SK-N-SH treated with all-trans-retinoic acid at 6 μM for 48 hours (cell line): ENCODE results near the gene ANTXR2.
A peak's percentile ranks its signal among the peaks of the same experiment; 100 is the strongest.

Experiments used
- ATAC-seq: fragments of 200-7000 bp; cut with Tn5 transposase; 3 replicates; pipeline ENCODE4 v1.9.1; 2020; ENCODE audit warnings: mild to moderate bottlenecking, moderate library complexity
- ARNTL ChIP-seq: fragments of 450-650 bp; formaldehyde crosslinking; IDR thresholded peaks from 2 replicates; pipeline ENCODE4 v1.5.0; 2020; ENCODE audit warnings: low read depth, mild to moderate bottlenecking, moderate library complexity, borderline replicate concordance
- ESRRG ChIP-seq: fragments of 250-450 bp; sonication (Bioruptor Pico); IDR thresholded peaks from 2 replicates; pipeline ENCODE4 v1.6.1; 2021; ENCODE audit warnings: mild to moderate bottlenecking
- GLIS3 ChIP-seq: fragments of 250-450 bp; sonication (Bioruptor Pico); IDR thresholded peaks from 2 replicates; pipeline ENCODE4 v1.5.0; 2020; ENCODE audit warnings: mild to moderate bottlenecking, moderate library complexity
- ISL1 ChIP-seq: fragments of 250-450 bp; sonication (Bioruptor Pico); IDR thresholded peaks from 2 replicates; pipeline ENCODE4 v2.1.2; 2022; ENCODE audit warnings: mild to moderate bottlenecking, moderate library complexity
- PATZ1 ChIP-seq: fragments of 250-450 bp; sonication (Bioruptor Pico); IDR thresholded peaks from 2 replicates; pipeline ENCODE4 v1.8.0; 2020; ENCODE audit warnings: mild to moderate bottlenecking, moderate library complexity, borderline replicate concordance
- POU6F1 ChIP-seq: fragments of 250-450 bp; sonication (Bioruptor Pico); IDR thresholded peaks from 2 replicates; pipeline ENCODE4 v1.8.0; 2021; ENCODE audit warnings: low read depth, mild to moderate bottlenecking, moderate library complexity, borderline replicate concordance
- PPARA ChIP-seq: fragments of 250-450 bp; sonication (Bioruptor Pico); IDR thresholded peaks from 2 replicates; pipeline ENCODE4 v1.5.0; 2020; ENCODE audit warnings: mild to moderate bottlenecking, borderline replicate concordance
- RARB ChIP-seq: fragments of 250-450 bp; sonication (Bioruptor Pico); IDR thresholded peaks from 2 replicates; pipeline ENCODE4 v1.8.0; 2021; ENCODE audit warnings: mild to moderate bottlenecking, moderate library complexity
- SNAI2 ChIP-seq: fragments of 250-450 bp; sonication (Bioruptor Pico); IDR thresholded peaks from 2 replicates; pipeline ENCODE4 v1.5.0; 2020; ENCODE audit warnings: mild to moderate bottlenecking, moderate library complexity
- TCF4 ChIP-seq: fragments of 250-450 bp; sonication (Bioruptor Pico); IDR thresholded peaks from 2 replicates; pipeline ENCODE4 v1.8.0; 2021; ENCODE audit warnings: mild to moderate bottlenecking, moderate library complexity, borderline replicate concordance
- TOX ChIP-seq: fragments of 250-450 bp; sonication (Bioruptor Pico); IDR thresholded peaks from 2 replicates; pipeline ENCODE4 v1.8.0; 2021; ENCODE audit warnings: mild to moderate bottlenecking, moderate library complexity, borderline replicate concordance
- ZC3H10 ChIP-seq: fragments of 250-450 bp; sonication (Bioruptor Pico); IDR thresholded peaks from 2 replicates; pipeline ENCODE4 v1.5.1; 2021; ENCODE audit warnings: mild to moderate bottlenecking, moderate library complexity
- ZFP3 ChIP-seq: fragments of 250-450 bp; sonication (Bioruptor Pico); IDR thresholded peaks from 2 replicates; pipeline ENCODE4 v1.5.0; 2020; ENCODE audit warnings: mild to moderate bottlenecking, moderate library complexity
- ZFP30 ChIP-seq: fragments of 450-650 bp; formaldehyde crosslinking; IDR thresholded peaks from 2 replicates; pipeline ENCODE4 v1.5.0; 2022; ENCODE audit warnings: mild to moderate bottlenecking, moderate library complexity
- ZNF565 ChIP-seq: fragments of 450-650 bp; formaldehyde crosslinking; conservative IDR thresholded peaks from 2 replicates; pipeline ENCODE4 v1.5.0; 2020; ENCODE audit warnings: low read depth, mild to moderate bottlenecking, moderate library complexity
- ZNF8 ChIP-seq: fragments of 450-650 bp; formaldehyde crosslinking; IDR thresholded peaks from 2 replicates; pipeline ENCODE4 v1.5.0; 2020; ENCODE audit warnings: mild to moderate bottlenecking, moderate library complexity
- TF ChIP-seq, protein P1 (sequence below): fragments of 250-450 bp; sonication (Bioruptor Pico); IDR thresholded peaks from 2 replicates; pipeline ENCODE4 v1.5.1; 2020; ENCODE audit warnings: low read depth, mild to moderate bottlenecking, moderate library complexity
- TF ChIP-seq, protein P2 (sequence below): fragments of 250-450 bp; sonication (Bioruptor Pico); IDR thresholded peaks from 2 replicates; pipeline ENCODE4 v1.5.0; 2020; ENCODE audit warnings: mild to moderate bottlenecking, moderate library complexity
- TF ChIP-seq, protein P3 (sequence below): fragments of 250-450 bp; sonication (Bioruptor Pico); IDR thresholded peaks from 2 replicates; pipeline ENCODE4 v1.5.1; 2021; ENCODE audit warnings: mild to moderate bottlenecking, moderate library complexity

Gene ANTXR2

GRCh38 chr4:80008351-80008750, 64.7 kb downstream of the ANTXR2 start:
- ATAC-seq, result no peak
- TF ChIP-seq, protein P1, sequence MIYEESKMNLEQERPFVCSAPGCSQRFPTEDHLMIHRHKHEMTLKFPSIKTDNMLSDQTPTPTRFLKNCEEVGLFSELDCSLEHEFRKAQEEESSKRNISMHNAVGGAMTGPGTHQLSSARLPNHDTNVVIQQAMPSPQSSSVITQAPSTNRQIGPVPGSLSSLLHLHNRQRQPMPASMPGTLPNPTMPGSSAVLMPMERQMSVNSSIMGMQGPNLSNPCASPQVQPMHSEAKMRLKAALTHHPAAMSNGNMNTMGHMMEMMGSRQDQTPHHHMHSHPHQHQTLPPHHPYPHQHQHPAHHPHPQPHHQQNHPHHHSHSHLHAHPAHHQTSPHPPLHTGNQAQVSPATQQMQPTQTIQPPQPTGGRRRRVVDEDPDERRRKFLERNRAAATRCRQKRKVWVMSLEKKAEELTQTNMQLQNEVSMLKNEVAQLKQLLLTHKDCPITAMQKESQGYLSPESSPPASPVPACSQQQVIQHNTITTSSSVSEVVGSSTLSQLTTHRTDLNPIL (CRISPR knock-in tag), result no peak
- no peak for TF ChIP-seq GLIS3
- TF ChIP-seq PATZ1 (CRISPR knock-in tag), result no peak
- no peak for TF ChIP-seq TCF4 (CRISPR knock-in tag)
- no peak for TF ChIP-seq ESRRG (CRISPR knock-in tag)
- TF ChIP-seq SNAI2 (CRISPR knock-in tag), result no peak
- no peak for TF ChIP-seq ZNF565 (CRISPR knock-in tag)
- no peak for TF ChIP-seq ARNTL (CRISPR knock-in tag)
- TF ChIP-seq, protein P2, sequence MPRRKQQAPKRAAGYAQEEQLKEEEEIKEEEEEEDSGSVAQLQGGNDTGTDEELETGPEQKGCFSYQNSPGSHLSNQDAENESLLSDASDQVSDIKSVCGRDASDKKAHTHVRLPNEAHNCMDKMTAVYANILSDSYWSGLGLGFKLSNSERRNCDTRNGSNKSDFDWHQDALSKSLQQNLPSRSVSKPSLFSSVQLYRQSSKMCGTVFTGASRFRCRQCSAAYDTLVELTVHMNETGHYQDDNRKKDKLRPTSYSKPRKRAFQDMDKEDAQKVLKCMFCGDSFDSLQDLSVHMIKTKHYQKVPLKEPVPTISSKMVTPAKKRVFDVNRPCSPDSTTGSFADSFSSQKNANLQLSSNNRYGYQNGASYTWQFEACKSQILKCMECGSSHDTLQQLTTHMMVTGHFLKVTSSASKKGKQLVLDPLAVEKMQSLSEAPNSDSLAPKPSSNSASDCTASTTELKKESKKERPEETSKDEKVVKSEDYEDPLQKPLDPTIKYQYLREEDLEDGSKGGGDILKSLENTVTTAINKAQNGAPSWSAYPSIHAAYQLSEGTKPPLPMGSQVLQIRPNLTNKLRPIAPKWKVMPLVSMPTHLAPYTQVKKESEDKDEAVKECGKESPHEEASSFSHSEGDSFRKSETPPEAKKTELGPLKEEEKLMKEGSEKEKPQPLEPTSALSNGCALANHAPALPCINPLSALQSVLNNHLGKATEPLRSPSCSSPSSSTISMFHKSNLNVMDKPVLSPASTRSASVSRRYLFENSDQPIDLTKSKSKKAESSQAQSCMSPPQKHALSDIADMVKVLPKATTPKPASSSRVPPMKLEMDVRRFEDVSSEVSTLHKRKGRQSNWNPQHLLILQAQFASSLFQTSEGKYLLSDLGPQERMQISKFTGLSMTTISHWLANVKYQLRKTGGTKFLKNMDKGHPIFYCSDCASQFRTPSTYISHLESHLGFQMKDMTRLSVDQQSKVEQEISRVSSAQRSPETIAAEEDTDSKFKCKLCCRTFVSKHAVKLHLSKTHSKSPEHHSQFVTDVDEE (CRISPR knock-in tag), result no peak
- no peak for TF ChIP-seq ZC3H10
- TF ChIP-seq TOX (CRISPR knock-in tag), result no peak
- no peak for TF ChIP-seq POU6F1
- TF ChIP-seq RARB (CRISPR knock-in tag), result no peak
- no peak for TF ChIP-seq ZFP30 (CRISPR knock-in tag)
- no peak for TF ChIP-seq ISL1
- TF ChIP-seq, protein P3, sequence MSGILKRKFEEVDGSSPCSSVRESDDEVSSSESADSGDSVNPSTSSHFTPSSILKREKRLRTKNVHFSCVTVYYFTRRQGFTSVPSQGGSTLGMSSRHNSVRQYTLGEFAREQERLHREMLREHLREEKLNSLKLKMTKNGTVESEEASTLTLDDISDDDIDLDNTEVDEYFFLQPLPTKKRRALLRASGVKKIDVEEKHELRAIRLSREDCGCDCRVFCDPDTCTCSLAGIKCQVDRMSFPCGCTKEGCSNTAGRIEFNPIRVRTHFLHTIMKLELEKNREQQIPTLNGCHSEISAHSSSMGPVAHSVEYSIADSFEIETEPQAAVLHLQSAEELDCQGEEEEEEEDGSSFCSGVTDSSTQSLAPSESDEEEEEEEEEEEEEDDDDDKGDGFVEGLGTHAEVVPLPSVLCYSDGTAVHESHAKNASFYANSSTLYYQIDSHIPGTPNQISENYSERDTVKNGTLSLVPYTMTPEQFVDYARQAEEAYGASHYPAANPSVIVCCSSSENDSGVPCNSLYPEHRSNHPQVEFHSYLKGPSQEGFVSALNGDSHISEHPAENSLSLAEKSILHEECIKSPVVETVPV, result no peak

- no peak for ATAC-seq
Measured at GRCh38 chr4:80007745-80008149, 65.3 kb downstream of the ANTXR2 start.

DNA sequence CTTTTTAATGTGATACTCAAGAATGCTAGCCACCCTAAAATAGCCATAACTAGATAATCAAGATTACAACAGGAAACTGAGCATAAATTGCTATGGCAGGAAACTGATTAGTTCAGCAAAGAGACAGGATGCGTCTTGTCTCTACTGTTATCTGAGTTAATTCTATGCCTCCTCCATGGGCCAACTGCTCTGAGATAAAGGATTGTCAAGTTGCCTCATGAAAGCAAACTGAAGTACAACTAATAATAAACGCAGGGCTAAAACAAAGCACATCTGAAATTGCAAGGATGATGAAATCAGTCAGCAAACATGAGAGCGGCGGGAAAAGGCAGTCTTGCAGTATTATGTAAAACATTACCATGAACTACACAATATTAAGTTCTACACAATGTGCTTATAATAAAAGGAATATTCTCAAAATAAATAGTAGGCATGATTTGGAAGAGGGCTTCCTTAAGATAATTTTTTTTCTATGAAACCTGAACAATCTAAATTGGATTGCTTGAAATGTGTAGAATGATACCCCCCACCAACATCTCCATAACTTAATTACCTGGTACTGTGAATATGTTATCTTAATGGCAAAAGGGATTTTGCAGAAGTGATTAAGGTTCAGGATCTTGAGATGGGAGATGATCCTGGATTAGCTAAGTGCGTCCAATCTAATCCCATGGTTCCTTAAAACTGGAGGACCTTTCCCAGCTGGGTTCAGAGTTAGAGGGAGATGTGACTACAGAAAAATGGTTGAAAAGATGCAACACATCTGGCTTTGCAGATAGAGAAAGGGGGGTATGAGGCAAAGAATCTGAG, 65.9 kb downstream of the ANTXR2 start:
- ATAC-seq, result no peak
- TF ChIP-seq ESRRG (CRISPR knock-in tag) (no peak), PPARA (CRISPR knock-in tag) (no peak), ZNF8 (CRISPR knock-in tag) (no peak), ISL1 (peak; percentile 73), ZNF565 (CRISPR knock-in tag) (no peak), GLIS3 (no peak), TOX (CRISPR knock-in tag) (no peak), ZC3H10 (no peak), POU6F1 (no peak), SNAI2 (CRISPR knock-in tag) (no peak)
- TF ChIP-seq, protein P1 (CRISPR knock-in tag), result 0 out of 2 replicates have a peak, but pooled peaks have one; percentile 9
- TF ChIP-seq, protein P2 (CRISPR knock-in tag), result 0 out of 2 replicates have a peak, but pooled peaks have one; percentile 78

More at GRCh38 chr4:80007745-80008149, 65.3 kb downstream of the ANTXR2 start:
- TF ChIP-seq ZC3H10, result no peak
- no peak for TF ChIP-seq ZFP3 (CRISPR knock-in tag)
- TF ChIP-seq ZNF8 (CRISPR knock-in tag), result no peak
- TF ChIP-seq ZFP30 (CRISPR knock-in tag), result no peak
- no peak for TF ChIP-seq PPARA (CRISPR knock-in tag)
